B cell (primary cell): ENCODE measurements around the gene CCDC171. TPM values are rescaled to one million over a fixed set of nuclear protein-coding genes. Genes with fewer than 3 reads are reported as not detected.

Experiments used
- ATAC-seq: fragments of 200-7000 bp; cut with Tn5 transposase; one replicate; pipeline ENCODE4 v1.10.0; 2021; ENCODE audit warnings: low read depth, mild to moderate bottlenecking, moderate number of reproducible peaks, moderate library complexity
- CTCF ChIA-PET: fragments of 350-600 bp; sonication (Branson Sonifier 250); formaldehyde crosslinking; loops from one replicate; lab custom pipeline; 2021; ENCODE audit warnings: antibody characterized with exemption, inconsistent platforms; lab: Charles Lee
- POLR2A ChIA-PET: fragments of 350-600 bp; sonication (Branson Sonifier 250); formaldehyde crosslinking; loops from one replicate; lab custom pipeline; 2021; ENCODE audit warnings: antibody characterized with exemption; lab: Charles Lee
- DNase-seq: peaks from one replicate; pipeline ENCODE4 v3.0.0; 2013
- H2AFZ ChIP-seq: 2 replicates; pipeline ENCODE4 v1.6.1; 2012; ENCODE audit warnings: mild to moderate bottlenecking, low read depth, low read length; ENCODE audit not compliant: insufficient read depth, poor library complexity, severe bottlenecking
- H3K27ac ChIP-seq, 2 donors: 1 replicate in 1 of 2; 2 replicates in 1 of 2; pipeline ENCODE4 v1.5.1; 2012 to 2013; ENCODE audit warnings: low read length in 2 of 2, mild to moderate bottlenecking in 2 of 2, moderate library complexity in 1 of 2
- H3K27me3 ChIP-seq, 4 experiments: fragments of 200-600 bp in 1 of 4; sonication (generic) in 1 of 4; replicated peaks in 1 of 4; 1 replicate in 2 of 4; 2 replicates in 2 of 4; pipeline versions ENCODE4 v1.6.1 to v1.7.0; 2013 to 2016; ENCODE audit warnings: low read length in 3 of 4, mild to moderate bottlenecking in 2 of 4, mixed read lengths in 1 of 4, moderate library complexity in 1 of 4; ENCODE audit not compliant: insufficient read depth in 4 of 4, control insufficient read depth in 3 of 4; ENCODE audit errors: control extremely low read depth in 1 of 4
- H3K36me3 ChIP-seq, 2 experiments: replicated peaks in 1 of 2; 1 replicate in 1 of 2; 2 replicates in 1 of 2; pipeline versions ENCODE4 v1.6.1 to v1.7.1; 2013; ENCODE audit warnings: low read length in 1 of 2; ENCODE audit not compliant: insufficient read depth in 2 of 2, control insufficient read depth in 1 of 2; ENCODE audit errors: control extremely low read depth in 1 of 2, extremely low read depth in 1 of 2
- H3K4me1 ChIP-seq, 2 donors: fragments of 200-600 bp in 1 of 2; sonication (generic) in 1 of 2; 1 replicate in 1 of 2; 2 replicates in 1 of 2; pipeline versions ENCODE4 v1.5.1 to v1.6.1; 2013 to 2017; ENCODE audit warnings: low read length in 2 of 2; ENCODE audit not compliant: control insufficient read depth in 2 of 2, insufficient read depth in 2 of 2
- H3K4me2 ChIP-seq: replicated peaks from 2 replicates; pipeline ENCODE3; 2012; ENCODE audit warnings: mild to moderate bottlenecking, low read depth, low read length; ENCODE audit not compliant: poor library complexity, severe bottlenecking
- H3K4me3 ChIP-seq, 5 experiments: fragments of 200-600 bp in 1 of 5; sonication (generic) in 1 of 5; 1 replicate in 3 of 5; 2 replicates in 2 of 5; pipeline versions ENCODE4 v1.5.1 to v1.7.0; 2011 to 2016; ENCODE audit warnings: low read length in 4 of 5, mild to moderate bottlenecking in 4 of 5, low read depth in 2 of 5, control low read depth in 1 of 5, moderate library complexity in 1 of 5; ENCODE audit not compliant: insufficient read depth in 1 of 5; ENCODE audit errors: control extremely low read depth in 1 of 5, extremely low read depth in 1 of 5
- H3K79me2 ChIP-seq: fragments of 200-600 bp; sonication (generic); one replicate; pipeline ENCODE4 v1.6.0; 2016; ENCODE audit warnings: low read length; ENCODE audit not compliant: control insufficient read depth, insufficient read depth
- H3K9ac ChIP-seq: fragments of 200-600 bp; sonication (generic); 2 replicates; pipeline ENCODE4 v1.6.1; 2017; ENCODE audit warnings: mild to moderate bottlenecking, low read length, moderate library complexity
- H3K9me3 ChIP-seq, 3 donors: one replicate each; pipeline versions ENCODE4 v1.6.1 to v1.7.1; 2013; ENCODE audit warnings: low read length in 2 of 3; ENCODE audit not compliant: control insufficient read depth in 2 of 3, insufficient read depth in 1 of 3; ENCODE audit errors: control extremely low read depth in 1 of 3
- H4K20me1 ChIP-seq: 2 replicates; pipeline ENCODE4 v1.6.0; 2012; ENCODE audit warnings: mild to moderate bottlenecking, low read length; ENCODE audit not compliant: insufficient read depth, control insufficient read depth, poor library complexity, severe bottlenecking
- H3K27ac Mint-ChIP-seq: one replicate; pipeline ENCODE4 v1.8.0; 2021; ENCODE audit warnings: mixed read lengths
- H3K27me3 Mint-ChIP-seq: one replicate; pipeline ENCODE4 v1.8.0; 2021; ENCODE audit warnings: mixed read lengths
- H3K4me1 Mint-ChIP-seq: one replicate; pipeline ENCODE4 v1.8.0; 2021; ENCODE audit warnings: mixed read lengths
- H3K4me3 Mint-ChIP-seq: one replicate; pipeline ENCODE4 v1.8.0; 2021; ENCODE audit warnings: mixed read lengths
- H3K9me3 Mint-ChIP-seq: one replicate; pipeline ENCODE4 v1.8.0; 2022; ENCODE audit warnings: mixed read lengths; ENCODE audit not compliant: insufficient read depth
- EZH2 ChIP-seq: IDR thresholded peaks from 2 replicates; pipeline ENCODE4 v1.6.1; 2012; ENCODE audit warnings: borderline replicate concordance, low read depth, mild to moderate bottlenecking, moderate library complexity, low read length; ENCODE audit not compliant: insufficient read depth, poor library complexity, severe bottlenecking
- WGBS: methylation state at CpG from one replicate; pipeline ENCODE4 v1.1.5; 2013; ENCODE audit warnings: missing lambda C conversion rate; ENCODE audit not compliant: insufficient coverage; 5-methylcytosine and 5-hydroxymethylcytosine counted together
- intact Hi-C: fragments of 100-400 bp; cut with micrococcal nuclease; formaldehyde crosslinking; loops from one replicate; pipeline ENCODE4 v1.10.0; 2022
- polyA plus RNA-seq: library from polyadenylated mRNA; depleted of rRNA; stranded (reverse); fragments of >200 nt; gene quantifications from 2 replicates; pipeline ENCODE4 v1.2.3, GENCODE V29; 2012
- total RNA-seq, 2 donors: library from RNA; stranded (reverse); fragments of 120-200 nt in 1 of 2; gene quantifications; 1 replicate in 1 of 2; 2 replicates in 1 of 2; pipeline versions ENCODE4 v1.2.3 to v1.2.4, GENCODE V29; 2013 to 2022
- TF ChIP-seq, protein P1 (sequence below): fragments of 200-600 bp; IDR thresholded peaks from one replicate; pipeline ENCODE4 v1.8.0; 2022; ENCODE audit warnings: antibody characterized with exemption, mild to moderate bottlenecking

Gene CCDC171
- total and polyA plus RNA-seq, 2 donors (not counting 1 experiment from before 2014, with no cell fraction given), result 0.22 to 6.3 TPM

DNA sequence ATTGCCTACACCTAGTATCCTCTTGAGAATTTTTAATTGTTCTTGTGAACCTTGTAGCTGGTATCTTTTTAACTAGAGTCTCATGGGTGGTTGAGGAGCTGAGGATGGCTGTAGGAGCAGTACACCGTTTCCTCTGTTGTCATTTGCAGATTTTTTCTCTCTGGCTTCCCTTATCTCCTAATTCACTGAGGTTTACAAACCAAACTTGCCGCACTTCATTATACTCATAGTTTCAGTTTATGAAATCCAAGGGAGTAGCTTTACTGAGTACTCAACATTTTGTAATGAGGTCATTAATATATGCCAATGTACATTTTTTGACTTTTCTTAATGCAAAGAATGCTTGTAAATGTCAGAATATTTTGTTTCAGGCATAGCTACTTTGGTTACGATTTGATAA, 154.2 kb downstream of the CCDC171 start:
- 100% methylated on average over 1 of the region's 3 CpGs for WGBS
- Mint-ChIP-seq H3K4me1 (no peaks in the 10 kb centered on the region), H3K9me3 (no peaks in the 10 kb centered on the region), H3K27me3 (no peaks in the 10 kb centered on the region), H3K4me3 (no peak overlapping the region), H3K27ac (no peak overlapping the region)
- POLR2A ChIA-PET, result no interaction called here
- intact Hi-C loops, result no loop called here
- H3K36me3 ChIP-seq, result no peaks in the 10 kb centered on the region
- H4K20me1 ChIP-seq, result no peaks in the 10 kb centered on the region
- no peaks in the 10 kb centered on the region for H3K9me3 ChIP-seq
- H3K4me3 ChIP-seq, result no peak overlapping the region
- H2AFZ ChIP-seq, result no peak overlapping the region
- no peak overlapping the region for H3K9ac ChIP-seq
- no peak for ATAC-seq
- no peaks in the 10 kb centered on the region for H3K27me3 ChIP-seq
- H3K27ac ChIP-seq, result no peak overlapping the region
- no peak for TF ChIP-seq EZH2
- TF ChIP-seq, protein P1, sequence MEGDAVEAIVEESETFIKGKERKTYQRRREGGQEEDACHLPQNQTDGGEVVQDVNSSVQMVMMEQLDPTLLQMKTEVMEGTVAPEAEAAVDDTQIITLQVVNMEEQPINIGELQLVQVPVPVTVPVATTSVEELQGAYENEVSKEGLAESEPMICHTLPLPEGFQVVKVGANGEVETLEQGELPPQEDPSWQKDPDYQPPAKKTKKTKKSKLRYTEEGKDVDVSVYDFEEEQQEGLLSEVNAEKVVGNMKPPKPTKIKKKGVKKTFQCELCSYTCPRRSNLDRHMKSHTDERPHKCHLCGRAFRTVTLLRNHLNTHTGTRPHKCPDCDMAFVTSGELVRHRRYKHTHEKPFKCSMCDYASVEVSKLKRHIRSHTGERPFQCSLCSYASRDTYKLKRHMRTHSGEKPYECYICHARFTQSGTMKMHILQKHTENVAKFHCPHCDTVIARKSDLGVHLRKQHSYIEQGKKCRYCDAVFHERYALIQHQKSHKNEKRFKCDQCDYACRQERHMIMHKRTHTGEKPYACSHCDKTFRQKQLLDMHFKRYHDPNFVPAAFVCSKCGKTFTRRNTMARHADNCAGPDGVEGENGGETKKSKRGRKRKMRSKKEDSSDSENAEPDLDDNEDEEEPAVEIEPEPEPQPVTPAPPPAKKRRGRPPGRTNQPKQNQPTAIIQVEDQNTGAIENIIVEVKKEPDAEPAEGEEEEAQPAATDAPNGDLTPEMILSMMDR, result no peak
- H3K79me2 ChIP-seq, result no peaks in the 10 kb centered on the region
- CTCF ChIA-PET, result no interaction called here
- H3K4me2 ChIP-seq, result no peak overlapping the region
- no peaks in the 10 kb centered on the region for H3K4me1 ChIP-seq
- no peak for DNase-seq

DNA sequence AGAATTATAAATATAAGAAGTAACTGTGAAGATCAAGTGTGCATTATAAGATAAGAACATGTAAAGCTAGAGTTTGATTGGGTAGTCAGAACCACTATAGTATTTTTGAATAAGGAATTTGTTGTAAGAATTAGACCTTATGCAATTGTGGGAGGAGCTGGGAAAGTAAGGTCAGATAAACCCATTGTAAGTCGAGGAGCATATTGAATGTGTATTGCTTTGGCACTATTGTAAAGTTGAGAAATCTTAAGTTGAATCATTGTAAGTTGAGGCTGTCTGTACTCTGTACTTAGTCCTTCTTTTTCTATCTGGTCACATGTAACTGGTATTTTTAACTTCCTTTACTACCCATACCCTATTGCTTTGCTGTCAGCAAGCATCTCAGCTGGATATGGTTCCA, 158.7 kb downstream of the CCDC171 start:
- 83% methylated on average over 1 of the region's 1 CpG for WGBS
- Mint-ChIP-seq H3K27ac (no peak overlapping the region), H3K9me3 (no peaks in the 10 kb centered on the region), H3K4me3 (no peak overlapping the region), H3K4me1 (no peaks in the 10 kb centered on the region), H3K27me3 (no peaks in the 10 kb centered on the region)
- Histone ChIP-seq H4K20me1 (no peaks in the 10 kb centered on the region), H3K9me3 (no peaks in the 10 kb centered on the region), H3K9ac (no peak overlapping the region), H3K27me3 (no peaks in the 10 kb centered on the region), H3K4me3 (no peak overlapping the region), H3K4me2 (no peak overlapping the region), H3K79me2 (no peaks in the 10 kb centered on the region), H3K4me1 (no peaks in the 10 kb centered on the region), H2AFZ (no peak overlapping the region), H3K36me3 (no peaks in the 10 kb centered on the region), H3K27ac (no peak overlapping the region)
- DNase-seq (no peak), ATAC-seq (no peak)
- ChIA-PET POLR2A (no interaction called here), CTCF (no interaction called here)
- intact Hi-C loops, result no loop called here
- TF ChIP-seq EZH2, result no peak
- TF ChIP-seq, protein P1, result no peak
